T-cell (primary cell): Measurements from ENCODE around the gene CWC25. TPM values are rescaled to one million over a fixed set of nuclear protein-coding genes. Genes with fewer than 3 reads are reported as not detected.
A peak's percentile ranks its signal among the peaks of the same experiment; 100 is the strongest.

Experiments
- ATAC-seq, 4 experiments: fragments of 200-7000 bp in 3 of 4; fragments of 150-1000 bp in 1 of 4; cut with Tn5 transposase; replicated peaks in 1 of 4; 1 replicate in 3 of 4; 2 replicates in 1 of 4; pipeline ENCODE4 v1.10.0; 2021; ENCODE audit warnings: moderate library complexity in 3 of 4, mild to moderate bottlenecking in 2 of 4, moderate number of reproducible peaks in 1 of 4
- CTCF ChIA-PET, 2 donors: fragments of 300-600 bp; sonication (Branson Sonifier 250); formaldehyde crosslinking; loops; one replicate each; lab custom pipeline; 2022; ENCODE audit warnings: antibody characterized with exemption in 2 of 2; lab: Charles Lee
- POLR2A ChIA-PET, 2 donors: fragments of 300-600 bp; sonication (Branson Sonifier 250); formaldehyde crosslinking; loops; one replicate each; lab custom pipeline; 2022; ENCODE audit warnings: antibody characterized with exemption in 2 of 2; lab: Charles Lee
- DNase-seq, 35 experiments: peaks; one replicate each; pipeline versions ENCODE4 v3.0.0 to v3.0.0-alpha.2; 2013 to 2023
- H3K27ac ChIP-seq: one replicate; pipeline ENCODE4 v1.5.1; 2013; ENCODE audit warnings: low read length
- H3K27me3 ChIP-seq, 2 experiments: replicated peaks in 1 of 2; 1 replicate in 1 of 2; 2 replicates in 1 of 2; pipeline versions ENCODE4 v1.6.1 to v1.7.0; 2013; ENCODE audit warnings: low read length in 1 of 2, mixed read lengths in 1 of 2; ENCODE audit not compliant: control insufficient read depth in 2 of 2, insufficient read depth in 2 of 2; ENCODE audit errors: extremely low read depth in 1 of 2
- H3K36me3 ChIP-seq, 2 donors: 1 replicate in 1 of 2; 2 replicates in 1 of 2; pipeline versions ENCODE4 v1.6.1 to v1.7.0; 2013; ENCODE audit warnings: low read length in 1 of 2; ENCODE audit not compliant: control insufficient read depth in 2 of 2, insufficient read depth in 1 of 2; ENCODE audit errors: extremely low read depth in 1 of 2
- H3K4me1 ChIP-seq, 2 experiments: 1 replicate in 1 of 2; 2 replicates in 1 of 2; pipeline versions ENCODE4 v1.6.1 to v1.7.0; 2013; ENCODE audit warnings: low read length in 2 of 2, mixed read lengths in 1 of 2; ENCODE audit not compliant: insufficient read depth in 2 of 2, control insufficient read depth in 1 of 2; ENCODE audit errors: extremely low read depth in 1 of 2
- H3K4me3 ChIP-seq, 2 donors: 1 replicate in 1 of 2; 2 replicates in 1 of 2; pipeline versions ENCODE4 v1.5.1 to v1.7.0; 2013; ENCODE audit warnings: mild to moderate bottlenecking in 2 of 2, low read length in 1 of 2, moderate library complexity in 1 of 2; ENCODE audit not compliant: control insufficient read depth in 1 of 2; ENCODE audit errors: extremely low read depth in 1 of 2
- H3K9me3 ChIP-seq: 2 replicates; pipeline ENCODE4 v1.7.0; 2013
- H3K27ac Mint-ChIP-seq, 2 donors: one replicate each; pipeline ENCODE4 v1.8.0; 2020 to 2021; ENCODE audit warnings: mild to moderate bottlenecking in 2 of 2, mixed read lengths in 2 of 2
- H3K27me3 Mint-ChIP-seq, 2 donors: one replicate each; pipeline ENCODE4 v1.8.0; 2021 to 2022; ENCODE audit warnings: mixed read lengths in 2 of 2
- H3K36me3 Mint-ChIP-seq: one replicate; pipeline ENCODE4 v1.8.0; 2021; ENCODE audit warnings: mixed read lengths
- H3K4me1 Mint-ChIP-seq, 3 donors: one replicate each; pipeline ENCODE4 v1.8.0; 2020 to 2022; ENCODE audit warnings: mixed read lengths in 3 of 3, mild to moderate bottlenecking in 1 of 3
- H3K4me3 Mint-ChIP-seq, 3 donors: one replicate each; pipeline ENCODE4 v1.8.0; 2020 to 2022; ENCODE audit warnings: mild to moderate bottlenecking in 3 of 3, mixed read lengths in 3 of 3, moderate library complexity in 3 of 3
- H3K9me3 Mint-ChIP-seq, 3 donors: one replicate each; pipeline ENCODE4 v1.8.0; 2020 to 2022; ENCODE audit warnings: mixed read lengths in 3 of 3
- WGBS: methylation state at CpG from one replicate; pipeline ENCODE4 v1.1.5; 2013; ENCODE audit warnings: missing lambda C conversion rate; ENCODE audit not compliant: insufficient coverage; 5-methylcytosine and 5-hydroxymethylcytosine counted together
- total RNA-seq, 35 experiments: library from RNA in 6 of 35; stranded (reverse) in 6 of 35; fragments of 120-200 nt in 1 of 35; gene quantifications; one replicate each; pipeline versions ENCODE4 v1.2.1 to v1.2.4 and lab custom pipeline; 2013 to 2026

CWC25 gene
- total RNA-seq, 5 donors from 2014 or later (not counting 1 experiment from before 2014, with no cell fraction given) = 31.5 to 45.8 (median 44.3) TPM

- no peak overlapping the region for H3K4me3 Mint-ChIP-seq
- DNase-seq (no peak), ATAC-seq (no peak)
- 100% methylated on average over 1 of the region's 3 CpGs for WGBS
- peaks cover 2 to 7% (median 3%) of the 10 kb centered on the region in 3 donors for H3K4me1 Mint-ChIP-seq
- H3K36me3 Mint-ChIP-seq = peaks cover 43% of the 10 kb centered on the region
- Histone ChIP-seq H3K4me3 (no peak overlapping the region), H3K36me3 (peaks cover 11 to 82% of the 10 kb centered on the region in 2 donors), H3K4me1 (no peaks in the 10 kb centered on the region), H3K27me3 (no peaks in the 10 kb centered on the region), H3K9me3 (no peaks in the 10 kb centered on the region), H3K27ac (no peak overlapping the region)
- POLR2A ChIA-PET = no interaction called here
- no peaks in the 10 kb centered on the region for H3K27me3 Mint-ChIP-seq
- CTCF ChIA-PET = no interaction called here
- no peak overlapping the region for H3K27ac Mint-ChIP-seq
- H3K9me3 Mint-ChIP-seq = no peaks in the 10 kb centered on the region
Observed at GRCh38 chr17:38783227-38783626, 41.9 kb downstream of the CWC25 start.

DNA sequence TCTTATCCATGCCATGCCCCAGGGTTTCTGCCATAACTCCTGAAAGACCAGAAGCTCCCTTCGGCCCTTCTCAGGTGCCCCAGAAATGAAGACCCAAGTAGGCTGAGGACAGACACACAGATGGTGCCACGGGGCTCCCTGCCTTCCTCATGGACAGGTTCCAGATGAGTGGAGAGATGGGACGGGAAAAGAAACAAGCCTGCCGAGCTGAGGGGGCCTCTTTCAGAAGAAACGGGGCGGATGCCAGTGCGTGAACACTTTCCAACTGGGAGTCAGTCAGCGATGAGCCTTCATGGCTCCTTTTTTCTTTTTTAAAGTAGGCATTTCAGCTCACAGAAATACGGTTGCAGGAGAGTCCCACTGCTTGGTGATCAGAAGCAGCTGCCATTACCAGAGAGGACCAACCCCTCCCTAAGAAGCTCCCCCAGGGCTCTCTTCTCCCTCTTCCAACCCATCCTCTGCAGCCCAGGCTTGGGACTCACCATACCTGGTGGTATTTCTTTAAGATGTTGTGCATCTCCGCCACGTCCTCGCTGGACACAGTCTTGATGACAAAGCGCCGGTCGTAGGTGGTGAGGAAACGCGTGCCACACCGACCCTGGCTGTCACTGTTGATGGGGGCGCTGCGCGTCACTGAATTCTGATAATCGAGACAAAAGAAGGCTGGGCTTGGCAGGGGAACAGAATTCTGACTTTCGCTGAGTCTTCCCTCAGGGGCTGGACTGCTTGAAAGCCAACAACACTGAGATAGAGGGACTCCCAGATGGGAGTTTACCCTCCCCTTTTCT, 45.0 kb downstream of the CWC25 start:
- H3K4me1 Mint-ChIP-seq = peaks cover 0 to 2% (median 0%) of the 10 kb centered on the region in 3 donors
- H3K36me3 Mint-ChIP-seq = peaks cover 34% of the 10 kb centered on the region
- WGBS = 95% methylated on average over 23 of the region's 23 CpGs
- H3K27ac Mint-ChIP-seq = no peak overlapping the region
- ChIA-PET POLR2A (no interaction called here), CTCF (no interaction called here)
- Histone ChIP-seq H3K4me1 (no peaks in the 10 kb centered on the region), H3K36me3 (peaks cover 17 to 90% of the 10 kb centered on the region in 2 donors), H3K27ac (no peak overlapping the region), H3K9me3 (no peaks in the 10 kb centered on the region), H3K4me3 (no peak overlapping the region), H3K27me3 (no peaks in the 10 kb centered on the region)
- no peak for ATAC-seq
- H3K9me3 Mint-ChIP-seq = no peaks in the 10 kb centered on the region
- H3K27me3 Mint-ChIP-seq = no peaks in the 10 kb centered on the region
- DNase-seq = no peak
- H3K4me3 Mint-ChIP-seq = no peak overlapping the region

GRCh38 chr17:38777641-38778250, 47.4 kb downstream of the CWC25 start:
- POLR2A ChIA-PET = no interaction called here

GRCh38 chr17:38773258-38773657, 51.9 kb downstream of the CWC25 start:
- peak overlapping the region in 1 of 2 donors; percentile 16 for H3K27ac Mint-ChIP-seq
- no peak for ATAC-seq
- Histone ChIP-seq H3K36me3 (peaks cover 16 to 82% of the 10 kb centered on the region in 2 donors), H3K4me3 (no peak overlapping the region), H3K4me1 (no peaks in the 10 kb centered on the region), H3K27me3 (no peaks in the 10 kb centered on the region), H3K9me3 (no peaks in the 10 kb centered on the region), H3K27ac (no peak overlapping the region)
- H3K36me3 Mint-ChIP-seq = peaks cover 42% of the 10 kb centered on the region
- POLR2A ChIA-PET = interaction anchor here in 1 of 2 donors (0.5 kb wide), 1 partner anchor 21 kb away, joined by 4 read pairs; no protein-coding TSS in a partner anchor
- no peak overlapping the region for H3K4me3 Mint-ChIP-seq
- CTCF ChIA-PET = no interaction called here
- no peaks in the 10 kb centered on the region for H3K9me3 Mint-ChIP-seq
- DNase-seq = no peak
- H3K27me3 Mint-ChIP-seq = no peaks in the 10 kb centered on the region
- H3K4me1 Mint-ChIP-seq = no peaks in the 10 kb centered on the region

More at GRCh38 chr17:38777641-38778250, 47.4 kb downstream of the CWC25 start:
- peaks cover 13 to 86% of the 10 kb centered on the region in 2 donors for H3K36me3 ChIP-seq
- H3K9me3 Mint-ChIP-seq = no peaks in the 10 kb centered on the region
- H3K4me3 Mint-ChIP-seq = no peak overlapping the region
- H3K4me1 ChIP-seq = no peaks in the 10 kb centered on the region
- ATAC-seq (no peak), DNase-seq (no peak)
- no peaks in the 10 kb centered on the region for H3K27me3 Mint-ChIP-seq
- peaks cover 0 to 2% (median 0%) of the 10 kb centered on the region in 3 donors for H3K4me1 Mint-ChIP-seq
- H3K27ac Mint-ChIP-seq = no peak overlapping the region
- H3K36me3 Mint-ChIP-seq = peaks cover 39% of the 10 kb centered on the region
- no peak overlapping the region for H3K27ac ChIP-seq
- no peak overlapping the region for H3K4me3 ChIP-seq
- no peaks in the 10 kb centered on the region for H3K27me3 ChIP-seq
- WGBS = 100% methylated on average over 3 of the region's 7 CpGs
- H3K9me3 ChIP-seq = no peaks in the 10 kb centered on the region
- CTCF ChIA-PET = no interaction called here

DNA sequence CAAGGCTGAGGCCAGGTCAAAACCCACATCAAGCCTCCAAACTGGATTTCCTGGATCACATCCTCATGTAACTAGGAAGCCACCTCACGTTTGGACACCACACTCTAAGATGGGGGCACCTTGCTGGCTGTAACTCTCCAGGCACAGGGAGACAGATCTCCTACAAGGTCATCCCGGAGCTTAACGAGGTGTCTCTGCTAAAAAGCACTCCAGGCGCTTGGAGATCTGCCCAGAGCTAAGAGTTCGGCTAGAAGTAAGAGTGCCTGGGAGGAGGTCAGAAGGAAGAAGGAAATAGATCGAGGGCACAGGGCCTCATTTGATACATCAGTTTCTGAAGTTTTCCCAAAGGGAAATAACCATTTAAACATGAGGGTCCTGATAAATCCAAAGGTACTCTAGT, 56.7 kb downstream of the CWC25 start:
- no peak for DNase-seq
- H3K9me3 ChIP-seq = no peaks in the 10 kb centered on the region
- H3K27ac ChIP-seq = no peak overlapping the region
- Mint-ChIP-seq H3K9me3 (no peaks in the 10 kb centered on the region), H3K36me3 (peaks cover 66% of the 10 kb centered on the region), H3K27ac (peak overlapping the region in 1 of 2 donors; percentile 34), H3K4me3 (no peak overlapping the region), H3K4me1 (no peaks in the 10 kb centered on the region), H3K27me3 (no peaks in the 10 kb centered on the region)
- CTCF ChIA-PET = no interaction called here
- peaks cover 10 to 91% of the 10 kb centered on the region in 2 donors for H3K36me3 ChIP-seq
- POLR2A ChIA-PET = no interaction called here
- no peaks in the 10 kb centered on the region for H3K4me1 ChIP-seq
- H3K27me3 ChIP-seq = no peaks in the 10 kb centered on the region
- WGBS = 87% methylated on average over 5 of the region's 6 CpGs
- H3K4me3 ChIP-seq = no peak overlapping the region
- no peak for ATAC-seq

DNA sequence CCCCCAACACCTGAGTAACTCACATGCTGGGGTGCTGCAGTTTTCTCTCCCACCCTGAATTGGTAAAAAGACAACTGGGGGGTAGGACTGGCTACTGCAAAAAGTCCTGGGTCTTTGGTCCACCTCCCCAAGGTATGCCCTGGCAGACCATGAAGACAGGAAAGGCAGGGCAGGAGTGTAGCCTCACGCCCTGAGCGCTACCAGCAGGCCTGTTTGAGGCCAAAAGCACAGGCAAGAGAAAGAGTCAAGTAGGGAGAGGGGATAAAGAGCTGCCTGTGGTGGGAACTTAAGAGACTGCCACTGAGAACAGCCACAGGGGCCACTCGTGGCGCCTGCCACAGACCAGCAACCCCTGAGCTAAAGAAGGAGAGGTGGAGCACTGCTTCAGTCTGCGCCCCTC, 58.8 kb downstream of the CWC25 start:
- CTCF ChIA-PET = no interaction called here
- H3K27ac Mint-ChIP-seq = peak overlapping the region in 1 of 2 donors; percentile 28

More for the DNA sequence above, 58.8 kb downstream of the CWC25 start:
- ATAC-seq (no peak), DNase-seq (no peak)
- Histone ChIP-seq H3K36me3 (peaks cover 14 to 90% of the 10 kb centered on the region in 2 donors), H3K4me3 (no peak overlapping the region), H3K27ac (no peak overlapping the region), H3K9me3 (no peaks in the 10 kb centered on the region), H3K27me3 (no peaks in the 10 kb centered on the region), H3K4me1 (peaks cover 0 to 3% of the 10 kb centered on the region in 2 experiments)
- POLR2A ChIA-PET = no interaction called here
- 97% methylated on average over 5 of the region's 5 CpGs for WGBS
- Mint-ChIP-seq H3K4me3 (no peak overlapping the region), H3K36me3 (peaks cover 72% of the 10 kb centered on the region), H3K9me3 (no peaks in the 10 kb centered on the region), H3K4me1 (peaks cover 3 to 4% (median 4%) of the 10 kb centered on the region in 3 donors), H3K27me3 (no peaks in the 10 kb centered on the region)
